SK-N-MC (cell line): ENCODE data around the gene NFIX.
A peak's percentile ranks its signal among the peaks of the same experiment; 100 is the strongest.

Experiments used
- DNase-seq: peaks from one replicate; pipeline ENCODE4 v3.0.0-alpha.2; 2011; ENCODE audit warnings: low read depth, low spot score
- H3K27ac ChIP-seq: fragments of 200-600 bp; sonication (generic); 2 replicates; pipeline ENCODE4 v1.5.1; 2016; ENCODE audit warnings: mixed run types
- H3K36me3 ChIP-seq: fragments of 200-600 bp; sonication (generic); 2 replicates; pipeline ENCODE4 v1.6.1; 2017; ENCODE audit warnings: antibody characterized with exemption, low read length, mixed read lengths; ENCODE audit not compliant: insufficient read depth
- H3K4me3 ChIP-seq: fragments of 200-600 bp; sonication (generic); 2 replicates; pipeline ENCODE4 v1.5.1; 2016
- H3K9ac ChIP-seq: fragments of 200-600 bp; sonication (generic); 2 replicates; pipeline ENCODE4 v1.8.0; 2017; ENCODE audit warnings: mixed run types, mixed read lengths; ENCODE audit not compliant: insufficient read length
- H3K9me3 ChIP-seq: fragments of 200-600 bp; sonication (generic); 2 replicates; pipeline ENCODE4 v1.6.1; 2017; ENCODE audit warnings: low read depth, mild to moderate bottlenecking, antibody characterized with exemption, low read length, moderate library complexity, mixed read lengths
- EZH2 ChIP-seq: fragments of 200-600 bp; sonication (generic); IDR thresholded peaks from one replicate; pipeline ENCODE4 v1.6.1; 2017; ENCODE audit warnings: antibody characterized with exemption
- FOXP2 ChIP-seq: optimal IDR thresholded peaks from 2 replicates; pipeline ENCODE3; 2011; ENCODE audit warnings: mild to moderate bottlenecking, moderate library complexity; ENCODE audit not compliant: insufficient read depth; ENCODE audit errors: extremely low read length, control extremely low read depth
- POLR2AphosphoS5 ChIP-seq: IDR thresholded peaks from 2 replicates; pipeline ENCODE4 v1.6.1; 2012; ENCODE audit warnings: mild to moderate bottlenecking, low read depth, low read length, borderline replicate concordance

NFIX gene

DNA sequence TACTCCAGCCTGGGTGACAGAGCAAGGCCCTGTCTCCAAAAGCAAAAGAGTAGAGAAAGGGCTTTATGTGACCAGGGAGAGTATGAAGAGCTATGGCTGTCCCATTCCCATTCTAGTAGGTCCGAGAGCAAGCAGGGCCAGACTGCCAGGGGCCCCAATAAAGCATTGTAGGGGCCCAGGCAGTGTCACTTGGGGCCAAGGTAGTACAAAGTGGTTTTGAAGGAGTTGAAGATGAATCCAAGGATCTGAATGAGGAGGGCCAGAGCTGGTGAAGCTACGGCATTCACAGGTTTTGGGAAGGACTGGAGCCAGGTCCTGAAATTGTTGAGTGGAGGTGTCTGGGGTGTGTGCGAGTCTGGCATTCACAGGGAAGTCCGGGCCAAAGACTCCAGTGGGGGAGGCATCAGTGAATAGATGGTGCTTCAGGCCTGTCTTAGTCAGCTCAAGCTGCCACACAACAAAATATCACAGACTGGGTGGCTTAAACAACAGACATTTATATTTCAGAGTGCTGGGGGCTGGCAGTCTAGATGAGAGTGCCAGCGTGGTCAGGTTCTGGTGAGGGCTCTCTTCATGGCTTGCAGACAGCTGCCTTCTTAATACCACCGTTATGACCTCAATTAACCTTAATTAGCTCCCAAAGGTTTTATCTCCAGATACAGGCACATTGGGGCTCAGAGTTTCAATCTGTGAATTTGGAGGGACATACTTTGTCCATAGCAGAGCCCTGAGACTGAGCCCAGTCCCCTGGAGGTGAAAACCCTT, 132.7 kb downstream of the NFIX start:
- no peak overlapping the region for H3K4me3 ChIP-seq
- H3K9ac ChIP-seq: no peak overlapping the region
- no peak overlapping the region for H3K27ac ChIP-seq
- no peak for TF ChIP-seq FOXP2
- no peak for TF ChIP-seq EZH2
- no peak for TF ChIP-seq POLR2AphosphoS5
- DNase-seq: no peak
- no peaks in the 10 kb centered on the region for H3K9me3 ChIP-seq
- peaks cover 6% of the 10 kb centered on the region; the same call in 1 of the 2 replicates for H3K36me3 ChIP-seq

DNA sequence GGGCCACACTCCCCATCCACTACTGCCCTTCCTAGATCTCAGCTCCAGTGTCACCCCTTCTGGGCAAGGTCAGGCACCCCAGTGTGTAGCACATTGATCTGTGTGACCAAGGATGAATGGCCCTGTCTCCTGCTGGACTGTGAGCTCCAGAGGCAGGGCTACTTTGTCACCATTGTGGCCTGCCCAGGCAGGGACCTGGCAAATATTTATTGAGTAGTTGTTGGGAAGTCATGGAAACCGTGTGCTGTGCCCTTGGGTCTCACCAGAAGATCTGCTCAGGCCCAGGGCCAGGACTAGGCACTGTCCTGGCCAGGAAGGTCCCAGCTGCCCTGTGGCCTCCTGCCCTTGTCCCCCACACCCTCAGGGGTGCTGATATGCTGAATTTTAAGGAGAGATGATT, 133.3 kb downstream of the NFIX start:
- TF ChIP-seq POLR2AphosphoS5: no peak
- TF ChIP-seq FOXP2: no peak
- no peak for TF ChIP-seq EZH2
- H3K27ac ChIP-seq: no peak overlapping the region
- H3K4me3 ChIP-seq: no peak overlapping the region
- no peak for DNase-seq
- peaks cover 6% of the 10 kb centered on the region; the same call in 1 of the 2 replicates for H3K36me3 ChIP-seq
- H3K9me3 ChIP-seq: no peaks in the 10 kb centered on the region
- H3K9ac ChIP-seq: no peak overlapping the region

DNA sequence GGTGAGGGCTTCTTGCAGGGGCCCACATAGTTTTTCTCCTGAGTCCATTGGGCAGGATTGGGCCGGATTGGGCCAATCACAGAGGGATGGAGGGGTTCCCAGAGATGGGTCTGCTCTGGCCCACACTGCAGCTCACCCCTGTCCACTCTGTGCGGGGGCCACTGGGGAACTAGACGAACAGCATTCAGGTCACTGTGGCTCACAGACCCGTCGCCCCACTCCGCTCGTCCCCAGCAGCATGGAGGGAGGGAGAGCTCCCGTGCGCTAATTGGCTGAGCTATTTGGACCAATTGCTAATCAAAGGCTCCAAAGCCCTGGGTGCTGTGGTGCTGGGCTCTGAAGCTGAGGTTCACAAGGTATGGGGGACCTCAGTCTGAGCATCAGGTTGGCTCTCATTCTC, 134.1 kb downstream of the NFIX start:
- Histone ChIP-seq H3K9me3 (no peaks in the 10 kb centered on the region), H3K4me3 (no peak overlapping the region), H3K27ac (no peak overlapping the region), H3K36me3 (peaks cover 6% of the 10 kb centered on the region; the same call in 1 of the 2 replicates), H3K9ac (no peak overlapping the region)
- no peak for DNase-seq
- no peak for TF ChIP-seq POLR2AphosphoS5
- TF ChIP-seq EZH2: no peak
- TF ChIP-seq FOXP2: no peak

GRCh38 chr19:13130886-13131490, 135.7 kb downstream of the NFIX start:
- Histone ChIP-seq H3K9ac (no peak overlapping the region), H3K27ac (no peak overlapping the region), H3K9me3 (no peaks in the 10 kb centered on the region), H3K4me3 (no peak overlapping the region), H3K36me3 (peaks cover 17% of the 10 kb centered on the region; the same call in 1 of the 2 replicates)
- TF ChIP-seq EZH2 (no peak), FOXP2 (no peak), POLR2AphosphoS5 (no peak)
- DNase-seq: no peak

- Histone ChIP-seq H3K36me3 (peaks cover 23% of the 10 kb centered on the region; the same call in 1 of the 2 replicates), H3K9ac (no peak overlapping the region), H3K27ac (0 out of 2 replicates have a peak overlapping the region, but pooled peaks have one; percentile 35), H3K9me3 (no peaks in the 10 kb centered on the region), H3K4me3 (no peak overlapping the region)
- TF ChIP-seq EZH2: no peak
- no peak for TF ChIP-seq POLR2AphosphoS5
- TF ChIP-seq FOXP2: no peak
- DNase-seq: no peak
Measured at GRCh38 chr19:13132471-13133180, 137.4 kb downstream of the NFIX start.

DNA sequence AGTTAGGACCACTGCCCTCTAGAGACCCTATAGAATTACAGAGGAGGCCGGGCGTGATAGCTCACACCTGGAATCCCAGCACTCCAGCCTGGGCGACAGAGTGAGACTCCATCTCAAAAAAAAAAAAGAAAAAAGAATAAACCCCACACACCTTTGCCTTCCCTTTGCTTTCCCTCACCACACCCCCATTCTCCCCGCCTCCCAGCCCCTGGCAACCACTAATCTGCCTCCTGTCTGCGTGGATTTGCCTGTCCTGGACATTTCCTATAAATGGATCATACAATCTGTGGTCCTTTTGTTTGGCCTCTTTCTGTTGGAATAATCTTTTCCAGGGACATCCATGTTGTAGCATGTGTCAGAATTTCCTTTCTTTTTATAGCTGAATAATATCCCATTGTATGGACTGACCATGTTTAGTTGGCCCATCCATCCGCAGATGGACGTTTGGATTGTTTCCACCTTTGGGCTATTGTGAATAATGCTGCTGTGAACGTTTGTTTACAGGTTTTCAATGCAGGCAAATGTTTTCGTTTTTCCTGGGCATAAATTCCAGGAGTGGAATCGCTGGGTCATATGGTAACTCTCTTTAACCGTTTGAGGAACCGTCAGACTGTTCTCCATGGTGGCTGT, 138.1 kb downstream of the NFIX start:
- DNase-seq: no peak
- Histone ChIP-seq H3K36me3 (peaks cover 31% of the 10 kb centered on the region; the same call in 1 of the 2 replicates), H3K9ac (no peak overlapping the region), H3K9me3 (no peaks in the 10 kb centered on the region), H3K4me3 (no peak overlapping the region), H3K27ac (0 out of 2 replicates have a peak overlapping the region, but pooled peaks have one; percentile 13)
- TF ChIP-seq EZH2 (no peak), POLR2AphosphoS5 (no peak), FOXP2 (no peak)

DNA sequence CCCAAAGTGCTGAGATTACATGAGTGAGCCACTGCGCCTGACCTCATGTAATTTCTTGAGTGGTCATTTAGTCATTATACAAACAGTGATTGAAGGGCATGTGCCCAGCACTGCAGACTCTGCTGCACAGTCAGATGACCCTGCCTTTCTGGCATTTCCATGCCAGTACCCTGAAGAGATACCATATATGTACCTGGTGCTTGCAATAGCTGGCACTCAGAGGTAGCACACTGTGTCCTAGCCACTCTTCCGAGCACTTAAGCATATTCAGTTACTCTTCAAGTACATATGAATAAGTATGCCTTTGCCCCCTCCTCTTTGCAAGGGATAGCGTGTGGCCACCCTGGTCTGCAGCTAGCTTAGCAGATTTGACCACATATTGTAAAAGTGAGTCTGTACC, 139.4 kb downstream of the NFIX start:
- TF ChIP-seq POLR2AphosphoS5 (no peak), EZH2 (no peak), FOXP2 (no peak)
- Histone ChIP-seq H3K36me3 (peaks cover 36% of the 10 kb centered on the region; the same call in 1 of the 2 replicates), H3K4me3 (no peak overlapping the region), H3K27ac (no peak overlapping the region), H3K9me3 (no peaks in the 10 kb centered on the region), H3K9ac (no peak overlapping the region)
- no peak for DNase-seq
